Measurements from ENCODE around the gene SMIM29.

SMIM29 gene

GRCh38 chr6:34223381-34223955, 25.3 kb downstream of the SMIM29 start:
- peak overlapping the region; percentile 32 for H3K4me3 ChIP-seq (replicated peaks; ENCODE audit: low read depth, low read length)
- DNase-seq (ENCODE audit: extremely low read depth, low read depth): no peak
- TF ChIP-seq CTCF (IDR thresholded peaks at IDR 0.05; ENCODE audit: low read depth, low read length, missing control alignments): no peak

- no peak for DNase-seq (ENCODE audit: extremely low read depth, low read depth)
- no peak for TF ChIP-seq CTCF (IDR thresholded peaks at IDR 0.05; ENCODE audit: low read depth, low read length, missing control alignments)
- no peak overlapping the region for H3K4me3 ChIP-seq (replicated peaks; ENCODE audit: low read depth, low read length)
Measured at GRCh38 chr6:34218691-34219090, 30.1 kb downstream of the SMIM29 start.

- H3K4me3 ChIP-seq (replicated peaks; ENCODE audit: low read depth, low read length): no peak overlapping the region
- no peak for DNase-seq (ENCODE audit: extremely low read depth, low read depth)
- no peak for TF ChIP-seq CTCF (IDR thresholded peaks at IDR 0.05; ENCODE audit: low read depth, low read length, missing control alignments)
Measured at GRCh38 chr6:34213772-34214171, 35.0 kb downstream of the SMIM29 start.

GRCh38 chr6:34207695-34208443, 40.9 kb downstream of the SMIM29 start:
- TF ChIP-seq CTCF (IDR thresholded peaks at IDR 0.05; ENCODE audit: low read depth, low read length, missing control alignments): no peak
- no peak for DNase-seq (ENCODE audit: extremely low read depth, low read depth)
- no peak overlapping the region for H3K4me3 ChIP-seq (replicated peaks; ENCODE audit: low read depth, low read length)

GRCh38 chr6:34206726-34207125, 42.1 kb downstream of the SMIM29 start:
- H3K4me3 ChIP-seq (replicated peaks; ENCODE audit: low read depth, low read length): no peak overlapping the region
- no peak for TF ChIP-seq CTCF (IDR thresholded peaks at IDR 0.05; ENCODE audit: low read depth, low read length, missing control alignments)
- no peak for DNase-seq (ENCODE audit: extremely low read depth, low read depth)

GRCh38 chr6:34205916-34206315, 42.9 kb downstream of the SMIM29 start:
- no peak for TF ChIP-seq CTCF (IDR thresholded peaks at IDR 0.05; ENCODE audit: low read depth, low read length, missing control alignments)
- no peak overlapping the region for H3K4me3 ChIP-seq (replicated peaks; ENCODE audit: low read depth, low read length)

More at GRCh38 chr6:34205916-34206315, 42.9 kb downstream of the SMIM29 start:
- no peak for DNase-seq (ENCODE audit: extremely low read depth, low read depth)

All from HFF-Myc (cell line).